Stomach (tissue), 19 donors: ENCODE measurements around the gene MRPL50. TPM values are rescaled to one million over a fixed set of nuclear protein-coding genes. Genes with fewer than 3 reads are reported as not detected.
A peak's percentile ranks its signal among the peaks of the same experiment; 100 is the strongest.

Source experiments
- DNase-seq, 2 donors: peaks; one replicate each; pipeline versions ENCODE4 v3.0.0 to v3.0.0-alpha.2; 2013 to 2019
- H3K27ac ChIP-seq, 5 donors: fragments of 200-600 bp in 4 of 5; sonication (generic) in 4 of 5; one replicate each; pipeline ENCODE4 v1.5.1; 2013 to 2019; ENCODE audit warnings: mild to moderate bottlenecking in 1 of 5, moderate library complexity in 1 of 5
- H3K27me3 ChIP-seq, 3 donors: fragments of 200-600 bp; sonication (generic); one replicate each; pipeline ENCODE4 v1.5.1; 2017 to 2019; ENCODE audit warnings: mixed run types in 1 of 3
- H3K36me3 ChIP-seq, 4 donors: fragments of 200-600 bp; sonication (generic); 1 replicate in 3 of 4; 2 replicates in 1 of 4; pipeline ENCODE4 v1.5.1; 2016 to 2019
- H3K4me1 ChIP-seq, 4 donors: fragments of 200-600 bp; sonication (generic); one replicate each; pipeline ENCODE4 v1.5.1; 2016 to 2019
- H3K4me3 ChIP-seq, 4 donors: fragments of 200-600 bp; sonication (generic) in 3 of 4; one replicate each; pipeline ENCODE4 v1.5.1; 2016 to 2019; ENCODE audit warnings: mild to moderate bottlenecking in 1 of 4
- H3K9me3 ChIP-seq, 4 donors: fragments of 200-600 bp; sonication (generic); one replicate each; pipeline ENCODE4 v1.5.1; 2016 to 2019
- CTCF ChIP-seq, 7 experiments: fragments of 450-650 bp in 4 of 7; fragments of 200-600 bp in 3 of 7; sonication (generic) in 3 of 7; IDR thresholded peaks; one replicate each; pipeline ENCODE4 v1.5.1; 2016 to 2019; ENCODE audit warnings: antibody characterized with exemption in 7 of 7, control low read depth in 2 of 7, mild to moderate bottlenecking in 1 of 7
- EP300 ChIP-seq: sonication (generic); formaldehyde crosslinking; IDR thresholded peaks from one replicate; pipeline ENCODE4 v1.6.1; 2017; ENCODE audit warnings: antibody characterized with exemption
- POLR2A ChIP-seq, 4 donors: fragments of 450-650 bp; IDR thresholded peaks; one replicate each; pipeline ENCODE4 v1.6.1; 2016; ENCODE audit warnings: antibody characterized with exemption in 4 of 4, control low read depth in 2 of 4, mild to moderate bottlenecking in 1 of 4, moderate library complexity in 1 of 4
- POLR2AphosphoS5 ChIP-seq, 3 donors: sonication (generic); formaldehyde crosslinking; IDR thresholded peaks; one replicate each; pipeline ENCODE4 v1.6.1; 2016; ENCODE audit warnings: antibody characterized with exemption in 3 of 3
- WGBS, 5 donors: extraction: QIAGEN DNeasy Blood & Tissue Kit in 3 of 5; methylation state at CpG; one replicate each; pipeline versions ENCODE4 v1.1.5 to v1.1.7; 2013 to 2018; 5-methylcytosine and 5-hydroxymethylcytosine counted together
- intact Hi-C: fragments of 100-400 bp; cut with DNase I; formaldehyde crosslinking; loops from one replicate; pipeline ENCODE4 v1.15.1; 2023; ENCODE audit warnings: low total_unique reads
- long read RNA-seq, 10 donors: transcript quantifications; one replicate each; lab custom pipeline, GENCODE V29; 2026
- polyA plus RNA-seq, 3 donors: library from polyadenylated mRNA; stranded (reverse); fragments of 200-250 nt; gene quantifications; one replicate each; pipeline ENCODE4 v1.2.3, GENCODE V29; 2013
- total RNA-seq, 5 donors: library from RNA; depleted of rRNA; stranded (reverse); fragments of >200 nt; gene quantifications; one replicate each; pipeline versions ENCODE4 v1.1.0 to v1.2.3, GENCODE V29; 2014 to 2016
- donor health status: healthy with polysubstance abuse.
- donor health status: Bipolar disorder and iron deficiency.
- donor health status: healthy.

Gene MRPL50
- total RNA-seq, result 10 to 100 TPM in 3 of 5 donors, 1 to 10 TPM in 1, under 1 TPM in 1; 0.87 to 46.1 (median 22.8) TPM
- polyA plus RNA-seq, result 10 to 100 TPM in 2 of 3 donors, 1 to 10 TPM in 1; 7.0 to 12.2 (median 11.8) TPM
- long read RNA-seq, donor 1, transcript MRPL50-201 (2 exons, 3,332 nt), result major isoform, 5 of 5 reads
- long read RNA-seq, donor 1, partial matches to known transcripts, result 0 of 5 reads
- long read RNA-seq, donor 1, other reads (novel, unspliced or antisense), result 0 of 5 reads
- long read RNA-seq, donor 2, transcript MRPL50-201 (2 exons, 3,332 nt), result major isoform, 12 of 12 reads
- long read RNA-seq, donor 2, partial matches to known transcripts, result 0 of 12 reads
- long read RNA-seq, donor 2, other reads (novel, unspliced or antisense), result 0 of 12 reads
- long read RNA-seq, donor 3, transcript MRPL50-201 (2 exons, 3,332 nt), result major isoform, 6 of 6 reads
- long read RNA-seq, donor 3, partial matches to known transcripts, result 0 of 6 reads
- long read RNA-seq, donor 3, other reads (novel, unspliced or antisense), result 0 of 6 reads
- long read RNA-seq, donor 4, partial matches to known transcripts, result 0 of 4 reads
- long read RNA-seq, donor 4, other reads (novel, unspliced or antisense), result 0 of 4 reads
- long read RNA-seq, donor 5, transcript MRPL50-201 (2 exons, 3,332 nt), result major isoform, 20 of 20 reads
- long read RNA-seq, donor 5, partial matches to known transcripts, result 0 of 20 reads
- long read RNA-seq, donor 5, other reads (novel, unspliced or antisense), result 0 of 20 reads
- long read RNA-seq, donor 6, transcript MRPL50-201 (2 exons, 3,332 nt), result major isoform, 41 of 41 reads
- long read RNA-seq, donor 6, partial matches to known transcripts, result 0 of 41 reads
- long read RNA-seq, donor 6, other reads (novel, unspliced or antisense), result 0 of 41 reads
- long read RNA-seq, donor 7, transcript MRPL50-201 (2 exons, 3,332 nt), result major isoform, 18 of 18 reads
- long read RNA-seq, donor 7, partial matches to known transcripts, result 0 of 18 reads
- long read RNA-seq, donor 7, other reads (novel, unspliced or antisense), result 0 of 18 reads
- long read RNA-seq, donor 8, transcript MRPL50-201 (2 exons, 3,332 nt), result major isoform, 16 of 16 reads
- long read RNA-seq, donor 8, partial matches to known transcripts, result 0 of 16 reads
- long read RNA-seq, donor 8, other reads (novel, unspliced or antisense), result 0 of 16 reads
- long read RNA-seq, donor 9, transcript MRPL50-201 (2 exons, 3,332 nt), result major isoform, 20 of 20 reads
- long read RNA-seq, donor 9, partial matches to known transcripts, result 0 of 20 reads
- long read RNA-seq, donor 9, other reads (novel, unspliced or antisense), result 0 of 20 reads
- long read RNA-seq, donor 10, transcript MRPL50-201 (2 exons, 3,332 nt), result major isoform, 9 of 9 reads
- long read RNA-seq, donor 10, partial matches to known transcripts, result 0 of 9 reads
- long read RNA-seq, donor 10, other reads (novel, unspliced or antisense), result 0 of 9 reads

- intact Hi-C loops, result no loop called here
- Histone ChIP-seq H3K4me1 (peaks cover 17 to 54% (median 43%) of the 10 kb centered on the region in 4 donors), H3K4me3 (peak within 1 kb of the TSS; percentile 66 to 78 (median 71)), H3K27ac (peak within 1 kb of the TSS; percentile 82 to 92 (median 87)), H3K36me3 (peaks cover 26 to 34% (median 33%) of the 10 kb centered on the region in 4 donors), H3K9me3 (peaks cover 0 to 7% (median 3%) of the 10 kb centered on the region in 4 donors), H3K27me3 (no peaks in the 10 kb centered on the region)
- DNase-seq, result peak; percentile 98 to 100
- TF ChIP-seq CTCF (IDR thresholded peaks at IDR 0.05) (no peak), POLR2A (IDR thresholded peaks at IDR 0.05) (peak in 2 of 4 donors; percentile 27 to 75), POLR2AphosphoS5 (IDR thresholded peaks at IDR 0.05) (peak; percentile 83 to 91 (median 90))
- WGBS, 5 donors, result 0 to 1% (median 0%) methylated on average over 40 to 44 of the region's 44 CpGs
Observed at GRCh38 chr9:101398068-101398929, at the start of gene MRPL50, which contains the start of gene ZNF189. Gene MRPL50, minus strand, starts transcription at chr9:101398618. Its CDS starts 26 bp downstream, at chr9:101398592. Gene ZNF189, plus strand, starts transcription at chr9:101398851. Its CDS starts 306 bp downstream, at chr9:101399157.

GRCh38 chr9:101446732-101447131, 48.3 kb upstream of the MRPL50 start:
- Histone ChIP-seq H3K27ac (no peak overlapping the region), H3K36me3 (no peaks in the 10 kb centered on the region), H3K4me1 (peaks cover 7 to 27% (median 18%) of the 10 kb centered on the region in 4 donors), H3K27me3 (peaks cover 0 to 17% (median 0%) of the 10 kb centered on the region in 3 donors), H3K9me3 (no peaks in the 10 kb centered on the region), H3K4me3 (no peak overlapping the region)
- no peak for DNase-seq
- TF ChIP-seq CTCF (IDR thresholded peaks at IDR 0.05) (no peak), POLR2A (IDR thresholded peaks at IDR 0.05) (no peak), POLR2AphosphoS5 (IDR thresholded peaks at IDR 0.05) (no peak), EP300 (no peak)
- intact Hi-C loops, result no loop called here

- WGBS, 5 donors, result 30 to 49% (median 40%) methylated on average over 5 of the region's 5 CpGs
- Histone ChIP-seq H3K27me3 (peaks cover 0 to 12% (median 0%) of the 10 kb centered on the region in 3 donors), H3K4me3 (no peak overlapping the region), H3K9me3 (no peaks in the 10 kb centered on the region), H3K36me3 (no peaks in the 10 kb centered on the region), H3K27ac (peak overlapping the region in 2 of 5 donors; percentile 11 to 38), H3K4me1 (peaks cover 7 to 27% (median 18%) of the 10 kb centered on the region in 4 donors)
- TF ChIP-seq POLR2AphosphoS5 (IDR thresholded peaks at IDR 0.05) (no peak), POLR2A (IDR thresholded peaks at IDR 0.05) (no peak), CTCF (IDR thresholded peaks at IDR 0.05) (no peak), EP300 (no peak)
- intact Hi-C loops, result no loop called here
- peak in 1 of 2 donors; percentile 34 for DNase-seq
Observed at GRCh38 chr9:101445353-101446029, 47.1 kb upstream of the MRPL50 start.
